Dedifferentiated amniotic fluid mesenchymal stem cell (primary cell): ENCODE measurements around the gene POLR1E.
"Not testable (repeated sequence)": the region's sequence is repeated elsewhere in the genome, so short reads cannot be mapped to it uniquely, and the experiment has no call there.

Source experiments
- DNase-seq: peaks from one replicate; pipeline ENCODE4 v3.0.0-alpha.2; 2016; ENCODE audit errors: extremely low spot score

Gene POLR1E

GRCh38 chr9:37465249-37466036, 20.3 kb upstream of the POLR1E start, which contains the start of gene ZBTB5:
TSS of gene ZBTB5 (minus strand) at chr9:37465450. CDS start at chr9:37442551, 22,899 bp downstream.
- DNase-seq, result peak; percentile 100

- DNase-seq, result peak; percentile 72
Measured at GRCh38 chr9:37466037-37466709, 19.6 kb upstream of the POLR1E start.

GRCh38 chr9:37467530-37467929, 18.2 kb upstream of the POLR1E start:
- not testable (repeated sequence) for DNase-seq

- DNase-seq, result no peak
Measured at GRCh38 chr9:37468620-37469019, 17.1 kb upstream of the POLR1E start.

- DNase-seq, result peak; percentile 90
Measured at GRCh38 chr9:37471942-37472684, 13.6 kb upstream of the POLR1E start.

- not testable (repeated sequence) for DNase-seq
Measured at GRCh38 chr9:37473982-37474381, 11.8 kb upstream of the POLR1E start.

- no peak for DNase-seq
Measured at GRCh38 chr9:37474438-37474837, 11.3 kb upstream of the POLR1E start.

GRCh38 chr9:37476930-37477329, 8.8 kb upstream of the POLR1E start:
- DNase-seq, result no peak

GRCh38 chr9:37477443-37477842, 8.3 kb upstream of the POLR1E start:
- DNase-seq, result not testable (repeated sequence)

GRCh38 chr9:37477987-37478619, 7.6 kb upstream of the POLR1E start:
- DNase-seq, result not testable (repeated sequence)

GRCh38 chr9:37480759-37481158, 5.0 kb upstream of the POLR1E start:
- no peak for DNase-seq

- no peak for DNase-seq
Measured at GRCh38 chr9:37486256-37486615, 488 bp downstream of the POLR1E start.

- DNase-seq, result peak; percentile 94
Measured at GRCh38 chr9:37486616-37487548, 1.1 kb downstream of the POLR1E start.

- no peak for DNase-seq
Measured at GRCh38 chr9:37491939-37492338, 6.2 kb downstream of the POLR1E start.

GRCh38 chr9:37495571-37495970, 9.8 kb downstream of the POLR1E start:
- no peak for DNase-seq

- no peak for DNase-seq
Measured at GRCh38 chr9:37496020-37496419, 10.3 kb downstream of the POLR1E start.

- DNase-seq, result no peak
Measured at GRCh38 chr9:37497320-37497719, 11.6 kb downstream of the POLR1E start.

- no peak for DNase-seq
Measured at GRCh38 chr9:37498457-37498856, 12.7 kb downstream of the POLR1E start.

GRCh38 chr9:37499297-37499696, 13.5 kb downstream of the POLR1E start:
- no peak for DNase-seq

GRCh38 chr9:37501957-37502596, 16.3 kb downstream of the POLR1E start:
- DNase-seq, result no peak
